GM19463 (cell line): ENCODE results near the gene EPO.

Experiments
- ATAC-seq: cut with Tn5 transposase; IDR thresholded peaks from one replicate; pipeline ENCODE4 v1.9.1; 2021; ENCODE audit warnings: mild to moderate bottlenecking, moderate library complexity; ENCODE audit not compliant: unreplicated experiment

Gene EPO

GRCh38 chr7:100720279-100720670 lies at the start of gene EPO:
TSS of gene EPO (plus strand) at chr7:100720468. CDS start at chr7:100720981, 513 bp downstream.
- ATAC-seq: no peak

GRCh38 chr7:100671353-100672327 lies 48.6 kb upstream of the EPO start:
- no peak for ATAC-seq

GRCh38 chr7:100673302-100673941 lies 46.8 kb upstream of the EPO start, which contains the start of gene GNB2:
TSS of gene GNB2 (plus strand) at chr7:100673740. CDS start at chr7:100676266, 2,526 bp downstream.
- peak; percentile 66 for ATAC-seq

- ATAC-seq: no peak
These were observed 46.3 kb upstream of the EPO start for GRCh38 chr7:100673942-100674410.

- ATAC-seq: no peak
These were observed 45.7 kb upstream of the EPO start for GRCh38 chr7:100674411-100675104.

GRCh38 chr7:100675105-100675451 lies 45.2 kb upstream of the EPO start:
- ATAC-seq: no peak

GRCh38 chr7:100675581-100676350 lies 44.5 kb upstream of the EPO start:
- ATAC-seq: peak; percentile 28

GRCh38 chr7:100676501-100677306 lies 43.6 kb upstream of the EPO start:
- ATAC-seq: no peak

GRCh38 chr7:100677308-100678267 lies 42.7 kb upstream of the EPO start:
- ATAC-seq: no peak

GRCh38 chr7:100678291-100678984 lies 41.8 kb upstream of the EPO start:
- ATAC-seq: no peak

- ATAC-seq: no peak
These were observed 40.9 kb upstream of the EPO start for GRCh38 chr7:100679129-100679926.

GRCh38 chr7:100679927-100680575 lies 40.2 kb upstream of the EPO start:
- no peak for ATAC-seq

GRCh38 chr7:100680576-100681271 lies 39.5 kb upstream of the EPO start:
- ATAC-seq: no peak

GRCh38 chr7:100681491-100682227 lies 38.6 kb upstream of the EPO start:
- ATAC-seq: no peak

GRCh38 chr7:100682228-100682741 lies 38.0 kb upstream of the EPO start:
- ATAC-seq: no peak
